Superior temporal gyrus (tissue), 1 donor: ENCODE measurements around the gene ABCA8.
"Not testable (repeated sequence)": the region's sequence is repeated elsewhere in the genome, so short reads cannot be mapped to it uniquely, and the experiment has no call there.

ENCODE experiments used
- DNase-seq: peaks from one replicate; pipeline ENCODE4 v3.0.0-alpha.2; 2016; ENCODE audit errors: extremely low spot score

ABCA8 gene

DNA sequence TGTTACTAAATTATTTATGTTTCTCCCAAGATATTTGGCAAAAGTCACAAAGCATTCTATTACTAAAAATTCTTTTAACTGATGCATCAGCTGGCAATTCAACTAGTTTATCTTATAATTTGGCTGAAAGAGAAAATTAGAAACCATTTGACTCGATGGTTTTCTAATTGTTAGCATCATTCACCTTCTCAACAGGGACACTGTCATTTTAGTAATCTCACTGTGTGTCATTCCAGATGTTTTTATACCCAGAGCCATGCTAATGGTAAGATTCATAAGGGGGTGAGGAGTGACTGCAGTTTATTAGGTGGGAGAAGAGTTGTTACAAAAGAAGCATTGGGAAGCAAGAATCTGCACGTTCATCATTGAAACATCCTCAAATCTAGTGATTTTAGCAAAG lies 124.9 kb downstream of the ABCA8 start:
- no peak for DNase-seq

DNA sequence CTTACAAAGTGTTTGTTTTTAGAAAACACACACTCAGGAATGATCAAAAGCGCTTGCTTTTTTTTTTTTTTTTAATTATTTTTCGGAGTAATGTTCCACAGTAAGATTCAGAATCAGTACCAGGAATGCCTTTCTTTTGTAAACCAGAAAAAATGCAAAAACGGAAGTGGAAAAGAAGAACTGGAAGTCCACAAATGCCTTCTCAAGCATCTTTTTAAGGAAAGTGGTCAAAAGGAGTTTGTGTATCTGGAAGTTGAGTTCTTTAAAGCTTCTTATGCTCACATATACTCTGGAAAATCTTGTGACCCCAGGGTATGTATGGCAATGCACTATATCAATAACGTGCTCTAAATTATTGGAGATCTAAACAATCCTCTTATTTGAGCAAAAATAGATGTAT lies 126.0 kb downstream of the ABCA8 start:
- no peak for DNase-seq

DNA sequence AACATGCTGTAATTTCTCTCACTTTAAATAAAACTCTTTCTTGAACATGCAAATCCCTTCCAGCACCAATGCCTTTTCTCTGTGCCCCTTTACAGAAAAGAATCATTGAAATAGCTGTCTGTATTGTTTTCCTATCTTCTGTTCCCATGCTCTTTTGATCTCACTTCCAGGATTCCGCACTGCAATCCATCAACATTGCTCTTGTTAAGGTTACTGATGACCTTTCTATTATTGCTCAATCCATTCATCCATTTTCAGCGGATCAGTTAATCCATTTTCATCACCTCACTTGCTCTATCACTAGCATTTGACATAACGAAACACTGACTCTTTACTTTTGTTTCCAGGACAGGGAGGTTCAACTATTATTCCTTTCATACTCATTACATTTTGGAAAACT lies 130.5 kb downstream of the ABCA8 start:
- DNase-seq: no peak

DNA sequence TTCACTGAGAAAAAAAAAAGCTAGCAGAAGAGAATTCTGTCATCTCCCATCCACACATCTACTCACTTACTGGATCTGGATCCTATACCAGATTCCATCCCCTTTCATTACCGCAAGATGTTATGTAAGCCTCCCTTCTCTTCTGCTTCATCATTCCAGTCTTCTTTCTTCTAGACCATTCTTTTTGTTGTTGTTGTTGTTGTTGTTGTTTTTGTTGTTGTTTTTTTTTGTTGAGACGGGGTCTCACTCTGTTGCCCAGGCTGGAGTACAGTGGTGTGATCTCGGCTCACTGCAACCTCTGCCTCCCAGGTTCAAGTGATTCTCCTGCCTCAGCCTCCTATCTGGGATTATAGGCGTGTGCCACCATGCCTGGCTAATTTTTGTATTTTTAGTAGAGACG lies 131.0 kb downstream of the ABCA8 start:
- not testable (repeated sequence) for DNase-seq

DNA sequence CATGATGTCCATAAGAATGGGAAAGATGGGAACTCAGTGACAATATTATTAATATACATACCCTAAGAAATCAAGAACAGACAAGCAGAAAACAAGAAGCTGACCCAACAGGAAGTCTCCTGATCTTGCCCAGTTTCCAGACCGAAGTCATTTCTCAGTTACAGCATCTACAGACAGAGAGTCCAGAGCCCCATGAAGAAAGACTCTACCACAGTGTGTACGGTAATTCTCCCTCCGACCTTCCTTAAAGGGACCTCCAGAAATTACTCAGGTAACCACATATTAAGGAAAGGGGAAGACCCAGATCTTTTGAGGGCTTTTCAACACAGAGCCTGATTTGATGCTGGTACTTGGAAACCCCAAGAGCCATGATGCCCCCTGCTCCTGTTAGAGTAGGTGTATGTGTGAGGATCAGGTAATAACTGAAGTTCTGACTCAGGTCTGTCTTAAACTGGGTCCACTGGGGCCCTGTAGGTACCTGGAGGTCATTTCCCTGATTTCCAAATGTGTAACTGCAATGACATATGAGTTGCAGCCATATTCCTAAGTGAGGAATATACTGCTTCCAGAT lies 132.4 kb downstream of the ABCA8 start:
- DNase-seq: no peak

DNA sequence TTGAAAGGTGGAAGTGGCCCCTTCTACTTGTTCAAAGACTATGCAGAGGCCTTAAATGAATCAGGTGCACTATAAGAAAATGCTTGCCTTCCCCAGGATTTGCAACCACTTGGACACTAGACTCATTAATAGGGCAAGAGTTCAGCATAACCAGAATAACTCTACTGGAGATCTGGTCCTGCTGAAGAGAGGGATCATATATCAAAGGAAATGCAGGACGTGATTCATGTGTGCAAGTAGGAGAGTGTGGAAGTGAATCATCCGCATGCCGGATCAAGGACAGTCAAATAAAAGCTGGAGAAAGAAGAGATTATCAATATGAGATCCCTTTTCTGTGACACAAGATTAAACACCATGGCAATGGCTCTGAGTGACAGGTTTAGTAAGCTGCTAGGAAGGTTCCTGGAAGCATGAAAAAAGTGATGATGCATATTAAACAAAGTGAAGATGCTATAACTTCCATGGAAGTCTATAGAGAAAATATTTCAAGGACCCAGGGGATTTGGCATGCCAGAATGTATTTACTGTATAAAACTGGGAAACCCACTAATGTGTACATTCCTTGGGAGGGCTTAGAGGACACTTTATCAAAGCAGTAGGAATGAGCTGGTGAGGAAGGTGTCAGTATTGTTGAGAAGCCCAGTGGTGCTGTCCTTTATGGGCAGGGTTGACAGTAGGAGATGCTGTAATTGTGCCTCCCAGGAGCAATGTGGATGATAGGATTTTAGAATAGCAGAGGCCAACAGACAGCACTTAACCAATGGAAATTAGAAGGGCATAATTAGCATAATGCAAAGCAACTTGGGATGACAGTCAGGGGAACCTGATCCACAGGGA lies 133.1 kb downstream of the ABCA8 start:
- no peak for DNase-seq

DNA sequence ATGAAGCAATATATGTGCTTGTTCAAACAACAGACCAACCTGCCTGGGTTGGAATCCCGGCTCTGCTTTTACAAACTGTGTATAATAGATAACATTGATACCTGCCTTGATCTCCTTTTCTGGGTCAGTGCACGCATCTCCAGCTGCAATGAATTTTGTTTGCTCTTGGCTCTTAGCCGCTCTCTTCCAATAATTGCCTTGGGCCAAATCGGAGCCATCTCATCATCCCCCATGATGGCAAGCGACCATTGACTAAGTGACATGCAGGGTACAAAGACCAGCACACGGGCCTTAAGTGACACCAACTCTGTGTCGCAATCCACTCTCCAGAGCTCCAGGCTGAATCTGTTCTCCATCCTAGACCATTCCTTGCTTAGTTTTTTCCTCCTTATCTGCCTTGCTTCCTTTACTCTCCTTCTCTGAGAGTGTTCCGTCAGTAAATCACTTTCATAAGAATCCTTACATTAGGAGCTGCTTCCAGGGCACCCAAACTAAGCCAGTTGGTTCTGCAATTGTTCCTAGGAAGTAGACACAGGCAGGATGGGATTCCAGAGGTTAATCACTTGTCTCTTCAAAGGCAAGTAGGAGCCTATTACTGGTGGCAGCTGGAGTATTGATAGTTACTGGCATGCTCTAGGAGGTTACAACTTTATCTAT lies 134.2 kb downstream of the ABCA8 start:
- DNase-seq: no peak

DNA sequence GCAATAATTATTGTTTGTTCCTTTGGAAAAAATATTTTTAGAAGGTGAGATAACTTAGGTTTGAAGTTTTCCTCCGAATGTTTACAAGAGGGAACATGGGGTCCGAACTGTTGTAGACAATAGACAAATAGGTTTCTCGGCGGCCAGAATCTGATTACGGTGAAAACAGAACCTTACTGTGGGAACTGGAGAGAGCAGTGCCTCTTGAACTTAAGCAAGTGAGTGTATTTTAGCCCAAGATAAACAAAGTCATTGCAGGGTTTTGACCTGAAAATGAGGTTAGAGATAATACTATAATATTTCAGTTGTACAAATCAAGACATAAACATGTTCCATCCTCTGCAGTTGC lies 134.7 kb downstream of the ABCA8 start:
- no peak for DNase-seq

DNA sequence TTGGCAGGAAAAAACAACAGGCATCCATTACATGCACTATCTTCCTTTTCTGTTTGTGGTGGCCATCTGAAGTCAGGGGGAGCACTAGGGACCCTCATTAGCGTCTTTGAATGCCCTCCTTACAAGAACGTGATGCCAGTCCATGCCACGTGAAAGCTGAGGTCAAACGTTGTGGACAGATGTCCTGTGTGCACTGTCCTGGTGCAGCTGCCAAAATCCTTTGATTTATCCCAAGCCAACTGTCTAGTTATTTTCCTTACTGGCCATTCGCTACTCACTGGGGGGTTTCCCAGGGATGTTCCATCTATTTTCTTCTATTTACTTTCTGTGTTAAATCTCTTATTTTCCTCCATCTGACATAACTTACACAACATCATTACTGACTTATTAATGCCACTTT lies 135.7 kb downstream of the ABCA8 start:
- no peak for DNase-seq
